ENCODE results near the gene RPUSD1. TPM values are rescaled to one million over a fixed set of nuclear protein-coding genes. Genes with fewer than 3 reads are reported as not detected.

RPUSD1 gene
- total RNA-seq, 4 donors from 2014 or later: 20.3 to 33.3 (median 24.9) TPM

DNA sequence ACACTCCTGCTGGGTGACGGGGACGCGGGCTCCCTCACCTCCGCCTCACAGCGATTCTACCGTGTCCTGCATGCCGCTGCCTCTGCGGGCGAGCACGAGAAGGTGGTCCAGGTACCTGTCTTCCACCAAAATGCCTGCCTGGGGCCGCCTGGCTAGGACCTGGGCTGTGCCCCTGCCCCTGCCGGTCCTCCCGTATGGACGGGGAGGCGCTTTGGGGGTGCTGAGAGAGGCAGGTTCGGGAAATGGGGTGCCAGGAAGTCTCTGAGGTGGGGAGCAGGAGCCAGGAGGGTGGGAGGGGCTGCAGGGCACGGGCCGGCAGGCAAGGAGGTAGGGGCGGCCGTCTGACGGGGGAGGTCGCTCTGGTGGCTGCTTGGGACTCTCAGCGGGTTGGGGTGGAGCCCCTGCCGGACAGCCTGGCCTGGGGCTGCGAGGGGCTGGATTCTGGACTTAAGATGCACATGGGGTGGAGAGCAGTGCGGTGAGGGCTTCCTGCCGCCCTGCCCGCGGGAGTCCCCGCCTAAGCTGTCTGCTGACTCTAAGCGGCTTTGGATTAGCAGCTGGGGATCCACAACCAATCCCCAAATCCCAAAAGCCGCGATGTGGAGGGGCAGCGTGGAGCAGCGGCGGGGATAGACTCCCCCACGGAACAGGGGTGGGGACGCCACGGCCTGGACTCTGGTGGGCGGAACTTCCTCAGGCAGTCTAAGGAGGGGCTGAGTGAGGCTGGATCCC, 6.1 kb upstream of the RPUSD1 start:
- peaks cover 1 to 15% (median 3%) of the 10 kb centered on the region in 3 donors for H3K4me1 ChIP-seq
- 76 to 95% methylated on average over 7 to 14 of the region's 40 CpGs for WGBS, 2 donors
- TF ChIP-seq, protein P1, sequence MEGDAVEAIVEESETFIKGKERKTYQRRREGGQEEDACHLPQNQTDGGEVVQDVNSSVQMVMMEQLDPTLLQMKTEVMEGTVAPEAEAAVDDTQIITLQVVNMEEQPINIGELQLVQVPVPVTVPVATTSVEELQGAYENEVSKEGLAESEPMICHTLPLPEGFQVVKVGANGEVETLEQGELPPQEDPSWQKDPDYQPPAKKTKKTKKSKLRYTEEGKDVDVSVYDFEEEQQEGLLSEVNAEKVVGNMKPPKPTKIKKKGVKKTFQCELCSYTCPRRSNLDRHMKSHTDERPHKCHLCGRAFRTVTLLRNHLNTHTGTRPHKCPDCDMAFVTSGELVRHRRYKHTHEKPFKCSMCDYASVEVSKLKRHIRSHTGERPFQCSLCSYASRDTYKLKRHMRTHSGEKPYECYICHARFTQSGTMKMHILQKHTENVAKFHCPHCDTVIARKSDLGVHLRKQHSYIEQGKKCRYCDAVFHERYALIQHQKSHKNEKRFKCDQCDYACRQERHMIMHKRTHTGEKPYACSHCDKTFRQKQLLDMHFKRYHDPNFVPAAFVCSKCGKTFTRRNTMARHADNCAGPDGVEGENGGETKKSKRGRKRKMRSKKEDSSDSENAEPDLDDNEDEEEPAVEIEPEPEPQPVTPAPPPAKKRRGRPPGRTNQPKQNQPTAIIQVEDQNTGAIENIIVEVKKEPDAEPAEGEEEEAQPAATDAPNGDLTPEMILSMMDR (IDR thresholded peaks at IDR 0.05): no peak
- no peak for TF ChIP-seq POLR2A (IDR thresholded peaks at IDR 0.05)
- H3K27ac ChIP-seq: no peak overlapping the region
- H3K4me3 ChIP-seq: no peak overlapping the region
- no peaks in the 10 kb centered on the region for H3K9me3 ChIP-seq
- H3K36me3 ChIP-seq: peaks cover 0 to 33% (median 0%) of the 10 kb centered on the region in 3 donors
- intact Hi-C loops (cut with DNase I): no loop called here
- no peak for DNase-seq
- H3K27me3 ChIP-seq: peaks cover 0 to 35% (median 2%) of the 10 kb centered on the region in 4 donors

DNA sequence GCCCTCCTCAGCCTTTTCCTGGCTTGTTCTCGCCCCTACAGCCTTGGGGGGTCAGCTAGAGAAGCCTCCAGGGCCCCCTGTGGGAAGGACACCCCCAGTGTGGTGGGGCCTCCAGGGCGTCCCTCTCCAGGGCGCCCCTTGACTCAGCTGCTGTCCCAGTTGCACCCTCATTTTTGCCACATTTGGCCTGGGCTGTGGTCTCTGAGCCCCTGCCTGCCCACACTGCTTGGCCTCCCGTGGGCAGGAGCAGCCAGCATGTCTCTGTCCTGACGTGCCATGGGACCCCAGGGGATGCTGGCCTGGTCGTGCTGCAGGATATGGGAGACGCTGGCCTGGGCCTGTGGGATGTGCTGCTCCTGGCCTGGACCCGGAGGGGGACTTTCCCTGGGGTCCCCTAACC, 5.2 kb upstream of the RPUSD1 start:
- H3K4me3 ChIP-seq: no peak overlapping the region
- H3K36me3 ChIP-seq: peaks cover 0 to 33% (median 0%) of the 10 kb centered on the region in 3 donors
- DNase-seq: no peak
- H3K4me1 ChIP-seq: peaks cover 9 to 24% (median 9%) of the 10 kb centered on the region in 3 donors
- WGBS, 2 donors: no CpG with 5 or more reads among the region's 8 CpGs
- no peak overlapping the region for H3K27ac ChIP-seq
- TF ChIP-seq POLR2A (IDR thresholded peaks at IDR 0.05): no peak
- TF ChIP-seq, protein P1 (IDR thresholded peaks at IDR 0.05): no peak
- peaks cover 0 to 27% (median 0%) of the 10 kb centered on the region in 4 donors for H3K27me3 ChIP-seq
- intact Hi-C loops (cut with DNase I): no loop called here
- H3K9me3 ChIP-seq: no peaks in the 10 kb centered on the region

DNA sequence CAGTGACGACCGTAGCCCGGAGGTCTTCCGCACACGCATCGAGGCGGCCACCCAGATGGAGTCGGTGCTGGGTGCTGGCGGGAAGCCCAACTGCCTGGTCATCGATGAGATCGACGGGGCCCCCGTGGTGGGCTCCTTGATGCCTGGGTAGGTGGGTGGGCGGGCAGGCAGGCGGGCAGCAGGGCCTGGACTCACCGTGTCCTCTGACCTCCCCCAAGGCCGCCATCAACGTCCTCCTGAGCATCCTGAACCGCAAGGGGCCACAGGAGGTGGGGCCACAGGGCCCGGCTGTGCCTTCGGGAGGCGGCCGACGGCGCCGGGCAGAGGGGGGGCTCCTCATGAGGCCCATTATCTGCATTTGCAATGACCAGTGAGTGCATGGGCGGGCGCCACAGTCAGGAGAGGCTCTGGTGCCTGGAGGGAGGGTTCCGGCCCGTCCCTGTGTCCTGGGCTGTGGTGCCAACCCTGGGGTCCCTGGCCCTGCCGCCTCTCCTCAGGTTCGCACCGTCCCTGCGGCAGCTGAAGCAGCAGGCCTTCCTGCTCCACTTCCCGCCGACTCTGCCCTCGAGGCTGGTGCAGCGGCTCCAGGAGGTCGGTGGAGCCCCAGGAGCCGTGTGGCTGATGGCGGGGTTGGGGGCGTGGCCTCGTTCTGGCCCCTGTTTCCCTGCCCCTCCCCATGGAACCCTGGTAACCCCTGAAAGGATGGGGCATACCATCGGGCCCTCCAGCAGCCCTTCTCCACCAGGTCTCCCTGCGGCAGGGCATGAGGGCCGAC, 4.2 kb upstream of the RPUSD1 start:
- no peak overlapping the region for H3K27ac ChIP-seq
- peaks cover 0 to 16% (median 0%) of the 10 kb centered on the region in 4 donors for H3K27me3 ChIP-seq
- H3K9me3 ChIP-seq: no peaks in the 10 kb centered on the region
- no peak overlapping the region for H3K4me3 ChIP-seq
- peaks cover 0 to 33% (median 0%) of the 10 kb centered on the region in 3 donors for H3K36me3 ChIP-seq
- TF ChIP-seq POLR2A (IDR thresholded peaks at IDR 0.05): no peak
- TF ChIP-seq, protein P1 (IDR thresholded peaks at IDR 0.05): no peak
- WGBS, 2 donors: 100% methylated on average over 2 to 4 of the region's 46 CpGs
- peaks cover 13 to 29% (median 13%) of the 10 kb centered on the region in 3 donors for H3K4me1 ChIP-seq
- DNase-seq: no peak
- intact Hi-C loops (cut with DNase I): no loop called here

DNA sequence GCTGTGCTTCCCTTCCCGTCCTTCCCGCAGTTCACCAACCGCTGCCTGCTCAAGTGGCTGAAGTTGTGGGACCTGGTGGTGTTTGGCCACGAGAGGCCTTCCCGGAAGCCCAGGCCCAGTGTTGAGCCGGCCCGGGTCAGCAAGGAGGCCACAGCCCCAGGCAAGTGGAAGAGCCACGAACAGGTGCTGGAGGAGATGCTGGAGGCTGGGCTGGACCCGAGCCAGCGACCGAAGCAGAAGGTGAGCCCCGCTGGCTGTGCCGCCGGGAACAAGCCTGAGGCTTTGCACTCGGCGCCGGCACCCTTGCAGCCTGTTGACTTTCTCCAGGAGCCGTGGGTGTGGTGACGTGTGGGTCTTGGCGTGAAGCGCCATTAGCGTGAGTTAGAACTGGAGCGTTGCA, 3.0 kb upstream of the RPUSD1 start:
- no peak overlapping the region for H3K27ac ChIP-seq
- H3K27me3 ChIP-seq: peaks cover 0 to 4% (median 0%) of the 10 kb centered on the region in 4 donors
- no peaks in the 10 kb centered on the region for H3K9me3 ChIP-seq
- no peak for DNase-seq
- peaks cover 0 to 43% (median 0%) of the 10 kb centered on the region in 3 donors for H3K36me3 ChIP-seq
- 90 to 92% methylated on average over 5 to 8 of the region's 23 CpGs for WGBS, 2 donors
- intact Hi-C loops (cut with DNase I): no loop called here
- no peak for TF ChIP-seq POLR2A (IDR thresholded peaks at IDR 0.05)
- TF ChIP-seq, protein P1 (IDR thresholded peaks at IDR 0.05): no peak
- no peak overlapping the region for H3K4me3 ChIP-seq
- H3K4me1 ChIP-seq: peaks cover 20 to 40% (median 20%) of the 10 kb centered on the region in 3 donors

DNA sequence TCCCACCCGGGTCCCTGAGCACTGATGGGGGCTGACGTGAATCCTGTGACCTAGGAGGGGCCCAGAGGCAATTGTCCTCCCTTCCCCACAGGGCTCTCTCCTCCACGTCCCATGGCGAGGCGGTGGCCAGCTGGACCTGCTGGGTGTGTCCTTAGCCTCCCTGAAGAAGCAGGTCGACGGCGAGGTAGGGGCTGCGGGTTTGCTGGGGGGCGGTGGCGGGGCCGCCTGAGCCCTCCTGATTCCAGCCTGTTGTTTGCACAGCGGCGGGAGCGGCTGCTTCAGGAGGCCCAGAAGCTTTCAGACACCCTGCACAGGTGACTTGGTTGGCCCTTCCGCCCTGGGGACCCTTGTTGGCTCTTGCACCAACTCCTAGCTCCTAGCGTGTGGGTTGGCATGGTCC, 1.9 kb upstream of the RPUSD1 start:
- TF ChIP-seq, protein P1 (IDR thresholded peaks at IDR 0.05): no peak
- TF ChIP-seq POLR2A (IDR thresholded peaks at IDR 0.05): no peak
- intact Hi-C loops (cut with DNase I): no loop called here
- no peaks in the 10 kb centered on the region for H3K27me3 ChIP-seq
- H3K4me3 ChIP-seq: no peak overlapping the region
- 83 to 97% methylated on average over 2 to 5 of the region's 17 CpGs for WGBS, 2 donors
- H3K27ac ChIP-seq: no peak overlapping the region
- H3K36me3 ChIP-seq: peaks cover 0 to 49% (median 0%) of the 10 kb centered on the region in 3 donors
- peaks cover 20 to 41% (median 20%) of the 10 kb centered on the region in 3 donors for H3K4me1 ChIP-seq
- H3K9me3 ChIP-seq: no peaks in the 10 kb centered on the region
- no peak for DNase-seq

Data from esophagus squamous epithelium (tissue), 5 donors.